NCI-H1048 (cell line): ENCODE data around the gene AP3B1.

Experiments used
- DNase-seq: peaks from one replicate; lab custom pipeline; 2025; lab: John Stamatoyannopoulos, UW

Gene AP3B1

GRCh38 chr5:78004559-78004958, 289.9 kb downstream of the AP3B1 start:
- DNase-seq = no peak

DNA sequence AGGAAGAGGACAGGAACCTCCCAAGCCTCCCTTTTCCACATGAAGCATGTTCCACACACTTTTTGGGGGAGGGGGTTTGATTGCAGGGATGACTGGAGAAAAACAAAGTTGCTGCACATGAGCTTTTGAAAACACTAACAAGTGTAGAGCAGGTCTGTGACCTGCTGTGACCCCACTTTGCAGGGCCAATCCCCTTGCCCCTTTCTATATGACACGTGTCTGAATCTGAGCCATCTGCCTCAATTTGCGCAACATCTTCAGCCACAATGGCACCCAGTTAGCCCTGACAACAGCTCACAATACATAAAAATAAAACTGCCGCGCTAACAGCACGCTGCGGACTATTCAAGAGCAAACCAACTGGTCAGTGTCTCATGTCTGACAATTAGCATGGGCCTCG, 290.6 kb downstream of the AP3B1 start:
- no peak for DNase-seq

GRCh38 chr5:78003450-78003849, 291.0 kb downstream of the AP3B1 start:
- no peak for DNase-seq

DNA sequence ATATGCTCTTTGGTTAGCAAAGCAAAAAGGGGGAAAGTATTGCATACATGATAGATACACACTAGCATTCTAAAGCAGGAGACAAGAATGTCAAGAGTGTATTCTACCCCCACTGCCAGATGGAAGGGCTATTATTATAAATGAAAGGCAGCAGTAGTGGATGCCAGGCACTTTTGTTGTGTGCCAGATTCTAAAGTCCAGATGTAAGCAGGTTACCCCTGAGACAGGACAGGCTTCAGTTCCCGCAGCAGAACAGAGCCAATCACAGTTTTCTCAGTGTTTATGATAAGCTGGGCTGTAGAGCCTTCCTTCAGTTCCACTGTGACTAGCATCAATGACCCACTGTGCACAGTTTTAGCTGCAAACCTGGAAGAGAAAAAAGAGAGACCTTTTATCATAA, 291.8 kb downstream of the AP3B1 start:
- no peak for DNase-seq

DNA sequence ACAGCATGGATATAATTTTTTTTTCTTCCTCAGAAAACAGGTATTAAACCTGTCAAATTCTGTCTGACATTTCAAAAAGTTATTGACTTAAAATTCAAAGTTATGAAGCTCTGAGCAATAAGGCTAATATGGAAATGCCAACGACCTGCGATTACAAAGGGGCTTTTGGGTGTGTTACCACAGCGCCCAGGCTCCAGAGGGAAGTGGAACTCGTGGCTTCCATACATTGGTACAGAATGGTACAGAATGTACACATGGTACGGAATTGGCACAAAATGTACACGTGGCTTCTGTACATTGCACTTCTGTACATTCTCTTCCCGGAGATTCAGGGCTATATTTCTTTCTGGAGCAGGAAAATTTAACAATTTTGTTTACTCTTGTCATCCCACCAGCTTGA, 293.3 kb downstream of the AP3B1 start:
- DNase-seq = no peak

GRCh38 chr5:78000191-78000590, 294.3 kb downstream of the AP3B1 start:
- no peak for DNase-seq

DNA sequence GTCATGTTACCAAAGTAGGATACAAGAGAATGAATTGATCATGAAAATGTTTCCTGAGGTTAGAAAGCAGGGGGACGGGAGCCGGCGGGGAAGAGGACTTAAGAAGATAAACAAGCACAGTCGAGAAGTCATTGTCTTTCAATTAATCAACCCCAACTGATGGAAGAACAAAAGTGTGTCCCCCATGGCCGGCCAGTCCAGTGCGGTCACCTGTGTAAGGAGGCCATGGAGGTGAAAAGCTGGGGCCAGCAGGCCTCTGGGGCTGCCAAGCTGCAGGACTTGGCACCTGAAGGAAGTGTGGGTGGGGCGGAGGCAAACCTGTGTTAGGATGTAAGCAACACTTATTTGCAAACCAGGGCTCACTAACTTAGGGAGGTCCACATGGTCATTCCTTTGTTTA, 295.1 kb downstream of the AP3B1 start:
- no peak for DNase-seq

- no peak for DNase-seq
Observed at GRCh38 chr5:77996943-77997342, 297.6 kb downstream of the AP3B1 start.

DNA sequence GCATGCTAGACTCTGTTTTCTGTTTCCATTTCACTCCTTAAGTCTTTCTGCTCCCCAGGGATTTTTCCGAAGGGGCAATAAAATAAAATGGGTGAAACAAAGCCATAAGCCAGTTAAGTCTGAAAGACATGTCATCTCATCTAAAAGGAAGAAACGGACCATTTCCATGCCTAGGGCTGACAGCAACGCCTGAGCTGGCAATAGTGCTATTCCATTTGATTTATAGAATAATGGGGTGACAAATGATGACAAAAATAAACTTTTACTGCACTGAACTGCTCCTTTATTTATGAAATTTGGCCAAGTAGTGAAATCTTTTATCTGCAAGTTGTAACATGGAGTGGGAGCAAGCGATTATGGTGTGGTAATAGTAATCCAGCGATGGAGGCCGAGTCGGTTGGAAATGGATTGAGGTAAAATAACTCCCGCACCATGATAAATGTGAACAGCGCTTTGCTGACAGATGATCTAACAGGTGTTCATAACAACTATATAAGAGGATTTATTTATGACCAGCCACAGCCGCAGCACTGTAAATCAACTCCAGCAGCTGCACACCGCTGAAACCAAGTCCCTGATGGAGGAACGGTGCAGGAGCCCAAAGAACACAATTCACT, 298.6 kb downstream of the AP3B1 start:
- no peak for DNase-seq

DNA sequence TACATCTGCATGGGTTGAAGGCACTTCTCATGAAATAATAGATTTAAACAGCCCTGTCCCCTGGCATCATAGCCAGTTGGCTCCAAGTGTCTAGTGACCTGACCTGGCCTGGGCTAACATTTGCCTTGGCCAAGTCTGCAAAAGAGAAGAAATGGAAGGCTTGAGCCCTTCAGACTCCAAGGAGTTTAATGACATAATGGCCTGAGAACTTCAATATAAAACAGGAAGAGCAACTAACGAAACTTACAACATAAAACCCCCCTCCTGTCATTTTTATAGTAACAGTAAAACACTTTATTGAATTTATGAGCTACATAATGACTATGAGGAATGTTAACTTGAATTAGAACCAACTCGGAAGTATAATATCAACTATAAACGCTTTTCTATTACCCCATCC, 299.6 kb downstream of the AP3B1 start:
- no peak for DNase-seq

- no peak for DNase-seq
Observed at GRCh38 chr5:77993855-77994318, 300.6 kb downstream of the AP3B1 start.

GRCh38 chr5:77993141-77993854, 301.2 kb downstream of the AP3B1 start:
- no peak for DNase-seq

- DNase-seq = no peak
Observed at GRCh38 chr5:77991084-77991483, 303.4 kb downstream of the AP3B1 start.

DNA sequence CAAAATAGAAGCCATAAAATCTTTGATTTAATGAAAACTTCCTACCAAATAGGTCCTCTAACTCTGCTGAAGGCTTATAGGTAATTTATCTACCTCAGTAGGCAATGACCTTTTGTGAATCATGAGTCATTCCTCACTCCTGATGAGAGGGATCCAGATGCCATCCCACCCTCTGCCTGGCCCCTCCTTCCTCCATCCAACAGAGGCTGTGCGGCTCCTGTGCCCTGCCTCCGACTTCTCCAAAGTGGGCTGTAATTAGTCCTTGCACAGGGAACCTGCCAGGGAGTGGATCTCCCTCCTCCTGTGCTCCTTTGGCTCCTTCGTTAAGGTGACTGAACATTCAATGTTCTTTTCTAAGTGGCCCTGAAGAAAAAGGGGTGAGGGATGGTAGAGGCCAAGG, 304.5 kb downstream of the AP3B1 start:
- no peak for DNase-seq

DNA sequence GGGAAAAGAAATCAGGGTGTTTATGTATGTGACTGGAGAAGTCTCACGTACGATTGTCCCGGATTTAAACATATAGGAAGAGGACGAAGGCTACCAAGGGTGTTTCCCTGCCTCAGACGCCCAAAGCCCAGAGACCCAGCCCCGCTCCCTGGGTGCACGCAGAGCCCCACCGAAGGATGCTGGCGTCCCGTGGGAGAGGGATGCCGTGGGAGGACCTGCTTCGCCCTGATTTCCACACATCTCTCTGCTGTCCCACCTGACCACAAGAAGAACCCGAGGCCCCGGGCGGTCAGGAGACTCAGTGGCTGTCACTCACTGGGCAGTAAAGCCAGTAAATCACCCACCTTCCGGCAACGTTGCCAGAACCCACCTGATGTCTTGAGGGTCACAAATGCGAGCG, 306.5 kb downstream of the AP3B1 start:
- DNase-seq = no peak

- no peak for DNase-seq
Observed at GRCh38 chr5:77987331-77987730, 307.2 kb downstream of the AP3B1 start.

- no peak for DNase-seq
Observed at GRCh38 chr5:77986261-77986660, 308.2 kb downstream of the AP3B1 start.

- no peak for DNase-seq
Observed at GRCh38 chr5:77985247-77985646, 309.3 kb downstream of the AP3B1 start.

GRCh38 chr5:77984587-77984986, 309.9 kb downstream of the AP3B1 start:
- DNase-seq = no peak

- no peak for DNase-seq
Observed at GRCh38 chr5:77983482-77984199, 310.9 kb downstream of the AP3B1 start.

- DNase-seq = no peak
Observed at GRCh38 chr5:77981820-77982219, 312.7 kb downstream of the AP3B1 start.

- DNase-seq = no peak
Observed at GRCh38 chr5:77974576-77974975, 319.9 kb downstream of the AP3B1 start.

DNA sequence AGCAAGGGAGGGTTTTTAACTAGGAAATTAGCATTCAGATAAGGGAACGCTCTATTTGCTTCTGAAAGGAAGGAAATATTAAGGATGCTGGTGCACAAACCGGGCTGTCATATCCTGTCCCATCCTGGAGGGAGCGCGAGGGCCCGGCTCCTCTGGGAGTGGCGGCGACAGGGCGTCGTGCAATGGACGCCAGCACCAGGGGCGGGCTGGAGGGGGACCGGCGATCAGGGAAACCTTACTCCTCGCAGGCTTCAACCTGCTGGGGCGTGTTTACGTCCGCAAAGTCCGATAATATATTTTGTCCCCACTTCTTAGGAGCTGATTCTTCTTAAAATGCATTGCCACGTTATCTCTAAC, 321.3 kb downstream of the AP3B1 start:
- no peak for DNase-seq
